GM12878 (cell line): ENCODE data around the gene CREG2. TPM values are rescaled to one million over a fixed set of nuclear protein-coding genes. Genes with fewer than 3 reads are reported as not detected.

Experiments used
- ATAC-seq: fragments of 200-7000 bp; cut with Tn5 transposase; 3 replicates; pipeline ENCODE4 v1.9.1; 2020; ENCODE audit warnings: mild to moderate bottlenecking, moderate library complexity
- BruUV-seq: library from RNA; stranded (reverse); fragments of 400-500 nt; replicated peaks from 2 replicates; lab custom pipeline; 2021; lab: Mats Ljungman, UMichigan
- CTCF ChIA-PET: fragments of 300-600 bp; sonication (Branson Sonifier 250); formaldehyde crosslinking; extraction: SDS; loops from one replicate; lab custom pipeline; 2021; ENCODE audit warnings: inconsistent platforms; lab: Yijun Ruan, JAX
- POLR2A ChIA-PET: fragments of 350-600 bp; formaldehyde crosslinking; extraction: SDS; loops from one replicate; lab custom pipeline; 2021; ENCODE audit warnings: inconsistent platforms; lab: Charles Lee
- RAD21 ChIA-PET: fragments of 300-600 bp; sonication (Branson Sonifier 250); formaldehyde crosslinking; loops from one replicate; lab custom pipeline; 2023; ENCODE audit warnings: antibody characterized with exemption; ENCODE audit not compliant: unreplicated experiment; lab: Charles Lee
- SMC1A ChIA-PET: fragments of 300-600 bp; sonication (Branson Sonifier 250); formaldehyde crosslinking; loops from one replicate; lab custom pipeline; 2023; ENCODE audit not compliant: unreplicated experiment, uncharacterized antibody; lab: Charles Lee
- DNase-seq: peaks from one replicate; pipeline ENCODE4 v3.0.0-alpha.2; 2011; ENCODE audit warnings: low read depth, low spot score
- FAIRE-seq: peaks from 3 replicates; lab custom pipeline; 2011; peaks lifted over from hg19 to GRCh38; lab: Jason Lieb, UNC
- H2AFZ ChIP-seq: 2 replicates; pipeline ENCODE4 v1.6.0; 2011; ENCODE audit warnings: low read depth, low read length, control low read depth; ENCODE audit not compliant: control insufficient read depth
- H3K27ac ChIP-seq: 2 replicates; pipeline ENCODE4 v1.5.1; 2011; ENCODE audit warnings: control low read depth; ENCODE audit not compliant: control insufficient read depth, insufficient read depth
- H3K27me3 ChIP-seq, 2 experiments: replicated peaks in 1 of 2; 2 replicates each; pipeline versions ENCODE4 v1.6.0 to v1.6.1; 2011; ENCODE audit warnings: low read length in 1 of 2; ENCODE audit not compliant: control insufficient read depth in 2 of 2, insufficient read depth in 2 of 2
- H3K36me3 ChIP-seq, 2 experiments: 2 replicates each; pipeline ENCODE4 v1.5.1; 2011; ENCODE audit warnings: low read length in 1 of 2; ENCODE audit not compliant: control insufficient read depth in 2 of 2, insufficient read depth in 2 of 2
- H3K4me1 ChIP-seq: 2 replicates; pipeline ENCODE4 v1.6.1; 2011; ENCODE audit warnings: mild to moderate bottlenecking, low read length, moderate library complexity, mixed read lengths; ENCODE audit not compliant: control insufficient read depth, insufficient read depth
- H3K4me2 ChIP-seq: 2 replicates; pipeline ENCODE4 v1.6.0; 2011; ENCODE audit warnings: control low read depth; ENCODE audit not compliant: control insufficient read depth, insufficient read depth
- H3K4me3 ChIP-seq: fragments of 200-600 bp; sonication (generic); 2 replicates; pipeline ENCODE4 v1.5.1; 2016
- H3K79me2 ChIP-seq: 2 replicates; pipeline ENCODE4 v1.6.0; 2011; ENCODE audit warnings: low read length; ENCODE audit not compliant: control insufficient read depth, insufficient read depth
- H3K9ac ChIP-seq: 2 replicates; pipeline ENCODE4 v1.8.0; 2011; ENCODE audit warnings: low read length, control low read depth, mixed read lengths; ENCODE audit not compliant: control insufficient read depth, insufficient read depth
- H3K9me3 ChIP-seq: replicated peaks from 3 replicates; pipeline ENCODE4 v1.5.1; 2011; ENCODE audit warnings: mild to moderate bottlenecking, low read length; ENCODE audit not compliant: control insufficient read depth, insufficient read depth
- H4K20me1 ChIP-seq: 2 replicates; pipeline ENCODE4 v1.6.0; 2011; ENCODE audit not compliant: control insufficient read depth, insufficient read depth
- BRCA1 ChIP-seq: IDR thresholded peaks from 2 replicates; pipeline ENCODE4 v1.6.1; 2011; ENCODE audit warnings: low read depth, low read length, improper control_type of control experiment
- CREM ChIP-seq: IDR thresholded peaks from 2 replicates; pipeline ENCODE4 v1.6.1; 2014; ENCODE audit warnings: antibody characterized with exemption, low read depth
- E4F1 ChIP-seq: fragments of 450-650 bp; IDR thresholded peaks from 2 replicates; pipeline ENCODE4 v1.6.1; 2018; ENCODE audit warnings: borderline replicate concordance, mild to moderate bottlenecking; ENCODE audit not compliant: partially characterized antibody
- EP300 ChIP-seq, 2 experiments: fragments of 150-350 bp in 1 of 2; IDR thresholded peaks; 2 replicates each; pipeline ENCODE4 v1.6.1; 2011 to 2012; ENCODE audit warnings: low read depth in 2 of 2, low read length in 2 of 2, borderline replicate concordance in 1 of 2, improper control_type of control experiment in 1 of 2, inconsistent platforms in 1 of 2; ENCODE audit not compliant: control insufficient read depth in 1 of 2
- EZH2 ChIP-seq: IDR thresholded peaks from 2 replicates; pipeline ENCODE4 v1.6.1; 2012; ENCODE audit warnings: low read depth, mild to moderate bottlenecking, control low read depth, inconsistent platforms, low read length, borderline replicate concordance; ENCODE audit not compliant: control insufficient read depth
- IKZF1 ChIP-seq: fragments of 450-650 bp; conservative IDR thresholded peaks from 2 replicates; pipeline ENCODE4 v1.6.1; 2017; ENCODE audit warnings: antibody characterized with exemption, mild to moderate bottlenecking
- ZNF274 ChIP-seq: IDR thresholded peaks from one replicate; pipeline ENCODE4 v1.8.0; 2011; ENCODE audit not compliant: insufficient read length, insufficient read depth
- ZSCAN29 ChIP-seq: fragments of 450-650 bp; IDR thresholded peaks from 2 replicates; pipeline ENCODE4 v1.6.1; 2017; ENCODE audit warnings: mild to moderate bottlenecking, moderate library complexity
- WGBS: methylation state at CpG from one replicate; pipeline ENCODE4 v1.1.6; 2016; ENCODE audit warnings: low lambda C conversion rate; ENCODE audit not compliant: insufficient replicate concordance, insufficient coverage; ENCODE audit errors: missing lambda C conversion rate; 5-methylcytosine and 5-hydroxymethylcytosine counted together
- in situ Hi-C: fragments of 300-500 bp; cut with MboI; formaldehyde crosslinking; loops from 9 replicates; pipeline ENCODE4 v1.14.3; 2018; ENCODE audit warnings: mixed read lengths
- intact Hi-C: fragments of 100-400 bp; cut with micrococcal nuclease; formaldehyde crosslinking; loops from one replicate; pipeline ENCODE4 v1.14.2; 2022; ENCODE audit not compliant: unreplicated experiment
- polyA plus RNA-seq, 11 experiments: library from polyadenylated mRNA; depleted of rRNA in 4 of 11; unstranded in 6 of 11; stranded (reverse) in 5 of 11; fragments of >200 nt; fragmentation: Nextera tagmentation in 4 of 11; fragmentation: Illumina TruSeq in 1 of 11; extraction: Ambion mirVana in 4 of 11; extraction: Trizol in 1 of 11; gene quantifications; 1 replicate in 1 of 11; 2 replicates in 10 of 11; pipeline versions ENCODE4 v1.2.1 to v1.2.3, GENCODE V29; 2011 to 2016; ENCODE audit warnings: inconsistent platforms in 2 of 11, missing spikeins in 2 of 11, low read depth in 1 of 11
- total RNA-seq, 4 experiments: library from RNA; depleted of rRNA in 3 of 4; stranded (reverse); fragments of >200 nt in 3 of 4; fragmentation: Illumina TruSeq in 1 of 4; extraction: Trizol in 1 of 4; gene quantifications; 2 replicates each; pipeline versions ENCODE4 v1.2.1 to v1.2.3, GENCODE V29; 2013 to 2021

The CREG2 gene
- total and polyA plus RNA-seq, 10 of the 15 experiments (the other 5 are each of a cell fraction or from before 2014, with no cell fraction given), result not detected

DNA sequence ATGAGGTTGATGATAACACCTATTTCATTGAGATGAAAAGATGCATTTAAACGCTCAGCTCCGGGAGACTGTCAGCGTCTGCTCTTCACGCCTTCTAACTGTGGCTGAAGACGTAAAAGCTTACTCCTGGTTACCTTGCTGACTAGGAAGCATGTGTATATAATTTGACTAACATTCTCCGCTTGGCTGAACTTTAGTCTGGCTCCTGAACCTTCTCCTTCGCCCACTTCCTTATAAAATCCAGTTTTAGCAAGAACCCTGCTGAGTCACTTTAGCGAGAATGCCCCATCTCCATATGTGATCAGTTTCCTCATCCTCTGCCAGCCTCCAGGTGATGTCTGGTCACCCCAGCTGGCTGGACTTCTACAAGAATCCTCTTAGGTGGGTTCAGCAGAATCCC is 12.7 kb upstream of the CREG2 start:
- Histone ChIP-seq H3K4me2 (no peak overlapping the region), H3K4me1 (no peaks in the 10 kb centered on the region), H3K36me3 (no peaks in the 10 kb centered on the region), H3K27me3 (peaks cover 0 to 14% of the 10 kb centered on the region in 2 experiments; a peak in 2 of 4 replicates)
- RAD21 ChIA-PET, result no interaction called here
- SMC1A ChIA-PET, result no interaction called here
- intact Hi-C loops, result loop anchor here (5.0 to 10.0 kb wide), 2 partner anchors 48 to 385 kb away; no protein-coding TSS in a partner anchor
- in situ Hi-C loops, result loop anchor here (25.0 kb wide), 1 partner anchor 1062 kb away; the partner anchor contains the start of gene SLC9A4
- ATAC-seq (no peak), DNase-seq (no peak)
- 58% methylated on average over 8 of the region's 8 CpGs for WGBS
- POLR2A ChIA-PET, result no interaction called here
- TF ChIP-seq EP300 (IDR thresholded peaks at IDR 0.05; ENCODE audit: borderline replicate concordance in 1 of 2, control insufficient read depth in 1 of 2, low read depth in 2 of 2, low read length in 2 of 2) (no peak), IKZF1 (no peak), BRCA1 (no peak), EZH2 (no peak), ZNF274 (no peak), ZSCAN29 (no peak), E4F1 (no peak), CREM (no peak)
- TF ChIP-seq, all 136 proteins: peak for 0
- no peak for FAIRE-seq
- Histone ChIP-seq H3K9ac (no peak overlapping the region), H3K79me2 (no peaks in the 10 kb centered on the region), H4K20me1 (no peaks in the 10 kb centered on the region), H3K27ac (no peak overlapping the region), H3K4me3 (no peak overlapping the region), H3K9me3 (no peaks in the 10 kb centered on the region), H2AFZ (no peak overlapping the region)
- CTCF ChIA-PET, result interaction anchor here (0.6 to 1.6 kb wide), 2 partner anchors 58 to 185 kb away, joined by 3 to 6 read pairs; no protein-coding TSS in a partner anchor
- no TSS peak for BruUV-seq
